ENCODE measurements around the gene ZNF212.
A peak's percentile ranks its signal among the peaks of the same experiment; 100 is the strongest.
"Not testable (repeated sequence)": the region's sequence is repeated elsewhere in the genome, so short reads cannot be mapped to it uniquely, and the experiment has no call there.

ZNF212 gene

DNA sequence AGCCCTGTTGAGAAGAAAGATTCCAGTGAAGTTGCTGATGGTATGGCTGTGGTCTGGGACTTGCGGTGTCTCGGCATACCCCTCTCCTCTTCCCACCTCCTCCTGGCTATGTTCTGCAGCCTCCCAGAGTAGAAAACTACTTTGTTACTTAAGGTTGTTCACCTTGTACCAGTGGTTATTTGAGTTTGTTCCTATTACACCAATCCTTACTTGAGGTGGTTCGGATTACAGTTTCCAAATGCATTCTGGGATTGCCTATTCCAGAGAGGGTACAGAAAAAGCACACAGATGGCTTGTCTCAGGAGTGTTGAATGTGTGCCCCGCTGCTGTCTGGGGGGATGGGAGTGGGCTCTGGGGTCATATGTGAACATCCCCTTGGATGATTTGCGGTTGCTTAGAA lies 15.7 kb downstream of the ZNF212 start:
- no peaks in the 10 kb centered on the region for H3K36me3 Mint-ChIP-seq
- no peaks in the 10 kb centered on the region for H3K9me3 Mint-ChIP-seq (ENCODE audit: low read depth)
- peak overlapping the region; percentile 4 for H3K27ac Mint-ChIP-seq
- H3K27me3 Mint-ChIP-seq = no peaks in the 10 kb centered on the region
- peaks cover 8% of the 10 kb centered on the region for H3K4me1 Mint-ChIP-seq (ENCODE audit: low read depth)
- H3K4me3 Mint-ChIP-seq = no peak overlapping the region

DNA sequence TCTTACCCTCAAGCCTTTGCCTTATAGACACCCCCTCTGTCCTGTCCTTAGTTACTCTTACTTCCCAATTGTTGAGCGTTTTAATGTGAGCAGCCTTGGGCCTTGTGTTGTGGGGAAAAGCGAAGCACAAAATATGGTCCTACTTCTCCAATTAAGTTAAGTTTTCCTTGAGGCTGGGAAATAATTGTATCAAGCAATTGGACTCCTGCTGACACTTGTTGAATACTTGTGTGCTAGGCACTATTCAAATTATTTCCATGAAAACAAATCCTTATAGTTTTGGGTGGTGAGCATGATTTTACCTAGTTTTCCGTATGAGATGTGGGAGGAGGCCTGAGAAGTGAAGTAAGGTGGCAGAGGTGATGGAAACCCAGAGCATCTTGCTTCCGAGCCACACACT lies 17.1 kb downstream of the ZNF212 start:
- Mint-ChIP-seq H3K27me3 (no peaks in the 10 kb centered on the region), H3K36me3 (no peaks in the 10 kb centered on the region), H3K4me1 (ENCODE audit: low read depth) (peaks cover 18% of the 10 kb centered on the region), H3K9me3 (ENCODE audit: low read depth) (no peaks in the 10 kb centered on the region), H3K4me3 (no peak overlapping the region), H3K27ac (peak overlapping the region; percentile 47)

DNA sequence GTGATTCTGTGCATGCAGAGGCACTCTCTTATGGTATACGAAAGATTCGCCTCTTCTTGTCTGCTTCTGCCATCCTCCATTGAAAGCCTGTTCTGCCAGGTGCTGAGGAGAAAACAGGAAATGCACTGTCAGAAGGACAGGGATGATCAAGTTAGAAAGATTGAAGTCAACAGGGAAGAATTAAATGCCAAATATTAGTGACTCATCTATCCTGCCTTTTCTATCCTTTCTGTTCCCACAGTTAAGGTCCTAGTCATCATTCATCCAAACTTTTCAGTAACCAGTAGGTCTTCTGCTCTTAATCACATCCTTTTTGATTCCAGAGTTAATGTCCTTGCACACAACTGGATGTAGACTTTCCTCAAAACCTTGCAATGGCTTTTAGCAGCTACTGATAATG lies 17.7 kb downstream of the ZNF212 start:
- Mint-ChIP-seq H3K4me3 (no peak overlapping the region), H3K9me3 (ENCODE audit: low read depth) (no peaks in the 10 kb centered on the region), H3K27me3 (no peaks in the 10 kb centered on the region), H3K27ac (peak overlapping the region; percentile 47), H3K4me1 (ENCODE audit: low read depth) (peaks cover 19% of the 10 kb centered on the region), H3K36me3 (no peaks in the 10 kb centered on the region)

GRCh38 chr7:149261316-149261828 lies 21.9 kb downstream of the ZNF212 start:
- peak overlapping the region; percentile 93 for H3K27ac Mint-ChIP-seq
- H3K4me3 Mint-ChIP-seq = peak overlapping the region; percentile 84
- H3K9me3 Mint-ChIP-seq (ENCODE audit: low read depth) = no peaks in the 10 kb centered on the region
- no peaks in the 10 kb centered on the region for H3K27me3 Mint-ChIP-seq
- H3K4me1 Mint-ChIP-seq (ENCODE audit: low read depth) = peaks cover 45% of the 10 kb centered on the region
- H3K36me3 Mint-ChIP-seq = peaks cover 4% of the 10 kb centered on the region

- Mint-ChIP-seq H3K36me3 (peaks cover 4% of the 10 kb centered on the region), H3K27me3 (no peaks in the 10 kb centered on the region), H3K27ac (peak within 1 kb of the TSS; percentile 93), H3K4me1 (ENCODE audit: low read depth) (peaks cover 45% of the 10 kb centered on the region), H3K9me3 (ENCODE audit: low read depth) (no peaks in the 10 kb centered on the region), H3K4me3 (peak within 1 kb of the TSS; percentile 84)
Measured at GRCh38 chr7:149261829-149262617, 22.6 kb downstream of the ZNF212 start, which contains the start of gene ZNF783. Gene ZNF783 (plus strand): TSS chr7:149262196. CDS start chr7:149262334, 138 bp downstream.

- peaks cover 35% of the 10 kb centered on the region for H3K4me1 Mint-ChIP-seq (ENCODE audit: low read depth)
- H3K4me3 Mint-ChIP-seq = no peak overlapping the region
- H3K9me3 Mint-ChIP-seq (ENCODE audit: low read depth) = no peaks in the 10 kb centered on the region
- H3K36me3 Mint-ChIP-seq = peaks cover 10% of the 10 kb centered on the region
- H3K27me3 Mint-ChIP-seq = no peaks in the 10 kb centered on the region
- no peak overlapping the region for H3K27ac Mint-ChIP-seq
Measured at GRCh38 chr7:149266451-149266850, 27.0 kb downstream of the ZNF212 start.

- Mint-ChIP-seq H3K36me3 (peaks cover 10% of the 10 kb centered on the region), H3K4me3 (no peak overlapping the region), H3K4me1 (ENCODE audit: low read depth) (peaks cover 30% of the 10 kb centered on the region), H3K27ac (no peak overlapping the region), H3K9me3 (ENCODE audit: low read depth) (no peaks in the 10 kb centered on the region), H3K27me3 (no peaks in the 10 kb centered on the region)
Measured at GRCh38 chr7:149267733-149268132, 28.3 kb downstream of the ZNF212 start.

DNA sequence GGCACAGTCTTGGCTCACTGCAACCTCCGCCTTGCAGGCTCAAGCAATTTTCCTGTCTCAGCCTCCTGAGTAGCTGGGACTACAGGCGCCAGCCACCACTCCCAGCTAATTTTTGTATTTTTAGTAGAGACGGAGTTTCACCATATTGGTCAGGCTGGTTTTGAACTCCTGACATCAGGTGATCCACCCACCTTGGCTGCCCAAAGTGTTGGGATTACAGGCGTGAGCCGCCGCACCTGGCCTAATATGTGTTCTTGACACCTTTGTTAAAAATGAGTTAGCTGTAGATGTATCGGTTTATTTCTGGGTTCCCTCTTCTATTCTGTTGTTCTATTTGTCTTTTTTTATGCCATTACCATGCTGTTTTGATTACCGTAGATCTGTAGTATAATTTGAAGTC lies 35.0 kb downstream of the ZNF212 start:
- not testable (repeated sequence) for H3K27me3 Mint-ChIP-seq; H3K36me3 Mint-ChIP-seq; H3K4me3 Mint-ChIP-seq; H3K9me3 Mint-ChIP-seq (ENCODE audit: low read depth)
- H3K4me1 Mint-ChIP-seq (ENCODE audit: low read depth) = peaks cover 12% of the 10 kb centered on the region
- H3K27ac Mint-ChIP-seq = peak overlapping the region; percentile 46

DNA sequence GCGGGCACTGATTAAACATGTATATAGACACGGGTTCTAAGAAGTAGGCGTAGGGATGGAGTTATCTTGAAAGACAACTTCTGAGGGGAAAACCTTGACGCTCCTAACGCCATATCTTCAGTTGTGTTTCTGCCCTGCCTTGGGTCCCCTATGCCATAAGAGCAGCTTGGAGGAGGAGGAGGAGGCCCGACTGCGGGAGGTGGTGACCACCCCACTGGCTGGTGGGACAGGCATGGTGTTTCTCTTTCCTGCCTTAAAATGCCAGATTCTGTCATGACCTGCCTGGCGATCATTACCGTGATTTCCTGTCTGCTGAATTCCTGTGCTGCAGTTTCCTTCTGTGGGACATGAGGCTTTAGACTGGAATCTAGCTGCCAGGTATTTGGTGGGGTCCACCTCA lies 38.4 kb downstream of the ZNF212 start:
- no peaks in the 10 kb centered on the region for H3K9me3 Mint-ChIP-seq (ENCODE audit: low read depth)
- no peak overlapping the region for H3K4me3 Mint-ChIP-seq
- H3K4me1 Mint-ChIP-seq (ENCODE audit: low read depth) = peaks cover 14% of the 10 kb centered on the region
- peaks cover 5% of the 10 kb centered on the region for H3K36me3 Mint-ChIP-seq
- no peaks in the 10 kb centered on the region for H3K27me3 Mint-ChIP-seq
- no peak overlapping the region for H3K27ac Mint-ChIP-seq

GRCh38 chr7:149278396-149278795 lies 38.9 kb downstream of the ZNF212 start:
- H3K4me1 Mint-ChIP-seq (ENCODE audit: low read depth) = peaks cover 11% of the 10 kb centered on the region
- H3K27me3 Mint-ChIP-seq = no peaks in the 10 kb centered on the region
- peaks cover 5% of the 10 kb centered on the region for H3K36me3 Mint-ChIP-seq
- no peaks in the 10 kb centered on the region for H3K9me3 Mint-ChIP-seq (ENCODE audit: low read depth)
- H3K4me3 Mint-ChIP-seq = no peak overlapping the region
- H3K27ac Mint-ChIP-seq = no peak overlapping the region

DNA sequence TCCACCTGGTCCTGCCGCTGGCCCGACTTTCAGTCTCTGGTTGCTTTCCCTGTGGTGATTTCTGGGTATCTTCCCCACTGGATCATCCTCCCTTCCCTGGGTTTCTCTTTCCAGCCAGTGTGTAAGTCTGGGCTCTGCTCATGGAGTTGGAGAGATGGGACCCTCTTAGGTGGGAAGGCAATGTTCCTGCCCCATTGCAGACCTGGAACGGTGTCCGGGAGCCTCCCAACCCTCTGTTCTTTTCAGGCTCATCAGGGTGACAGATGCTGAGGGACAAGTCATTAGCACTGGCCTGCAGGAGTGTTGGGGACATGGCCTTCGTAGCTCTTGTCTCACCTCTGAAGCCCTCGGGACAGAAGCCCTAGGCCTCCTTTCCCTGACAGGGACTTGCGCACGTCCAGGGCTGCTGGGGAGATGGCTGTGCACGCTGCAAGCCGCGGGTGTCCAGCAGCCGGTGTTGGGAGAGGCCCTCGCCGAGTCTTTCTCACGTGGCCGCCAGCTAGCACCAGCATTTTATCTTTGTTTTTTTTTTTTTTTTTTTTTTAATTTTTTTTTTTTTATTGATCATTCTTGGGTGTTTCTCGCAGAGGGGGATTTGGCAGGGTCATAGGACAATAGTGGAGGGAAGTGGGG lies 39.8 kb downstream of the ZNF212 start:
- Mint-ChIP-seq H3K27me3 (no peaks in the 10 kb centered on the region), H3K36me3 (peaks cover 5% of the 10 kb centered on the region), H3K27ac (no peak overlapping the region), H3K9me3 (ENCODE audit: low read depth) (no peaks in the 10 kb centered on the region), H3K4me1 (ENCODE audit: low read depth) (peaks cover 15% of the 10 kb centered on the region), H3K4me3 (no peak overlapping the region)

GRCh38 chr7:149280151-149280550 lies 40.7 kb downstream of the ZNF212 start:
- no peak overlapping the region for H3K4me3 Mint-ChIP-seq
- peaks cover 20% of the 10 kb centered on the region for H3K4me1 Mint-ChIP-seq (ENCODE audit: low read depth)
- no peak overlapping the region for H3K27ac Mint-ChIP-seq
- H3K36me3 Mint-ChIP-seq = peaks cover 2% of the 10 kb centered on the region
- no peaks in the 10 kb centered on the region for H3K27me3 Mint-ChIP-seq
- no peaks in the 10 kb centered on the region for H3K9me3 Mint-ChIP-seq (ENCODE audit: low read depth)

GRCh38 chr7:149280661-149281507 lies 41.4 kb downstream of the ZNF212 start:
- Mint-ChIP-seq H3K4me1 (ENCODE audit: low read depth) (peaks cover 24% of the 10 kb centered on the region), H3K4me3 (no peak overlapping the region), H3K27me3 (no peaks in the 10 kb centered on the region), H3K36me3 (peaks cover 2% of the 10 kb centered on the region), H3K27ac (no peak overlapping the region), H3K9me3 (ENCODE audit: low read depth) (no peaks in the 10 kb centered on the region)

DNA sequence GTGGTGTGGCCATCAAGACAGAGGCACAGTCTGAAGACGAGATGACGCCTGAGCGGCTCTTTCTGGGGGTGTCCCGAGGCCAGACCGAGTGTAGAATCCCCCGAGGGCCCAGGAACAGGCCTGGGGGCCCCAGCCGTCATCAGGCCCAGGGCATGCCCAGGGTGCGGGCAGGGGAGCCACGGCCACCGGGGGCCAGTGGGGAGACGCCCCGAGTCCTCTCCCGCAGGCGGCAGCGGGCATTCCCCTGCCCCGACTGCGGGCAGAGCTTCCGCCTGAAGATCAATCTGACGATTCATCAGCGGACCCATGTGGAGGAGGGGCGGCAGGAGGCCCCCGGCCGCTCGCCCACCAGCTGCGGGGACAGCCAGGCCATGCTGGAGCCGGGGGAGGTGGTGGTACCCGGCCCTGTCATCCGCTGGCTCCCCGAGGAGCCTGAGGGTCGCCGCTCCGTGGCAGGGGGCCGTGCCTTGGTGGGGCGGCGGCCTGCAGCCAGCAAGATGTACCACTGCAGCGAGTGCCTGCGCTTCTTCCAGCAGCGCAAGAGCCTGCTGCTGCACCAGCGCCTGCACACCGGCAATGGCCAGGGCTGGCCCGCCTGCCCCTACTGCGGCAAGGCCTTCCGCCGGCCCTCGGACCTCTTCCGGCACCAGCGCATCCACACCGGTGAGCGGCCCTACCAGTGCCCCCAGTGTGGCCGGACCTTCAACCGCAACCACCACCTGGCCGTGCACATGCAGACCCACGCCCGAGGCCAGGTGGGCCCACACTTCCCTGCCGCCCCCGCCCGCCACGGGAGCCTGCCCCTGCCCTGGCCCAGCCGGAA lies 42.3 kb downstream of the ZNF212 start:
- no peaks in the 10 kb centered on the region for H3K27me3 Mint-ChIP-seq
- peaks cover 2% of the 10 kb centered on the region for H3K36me3 Mint-ChIP-seq
- H3K27ac Mint-ChIP-seq = no peak overlapping the region
- H3K4me3 Mint-ChIP-seq = no peak overlapping the region
- H3K9me3 Mint-ChIP-seq (ENCODE audit: low read depth) = no peaks in the 10 kb centered on the region
- peaks cover 32% of the 10 kb centered on the region for H3K4me1 Mint-ChIP-seq (ENCODE audit: low read depth)

Data from activated naive CD8-positive, alpha-beta T cell (primary cell).